ENCODE results near the gene GBX2. TPM values are rescaled to one million over a fixed set of nuclear protein-coding genes. Genes with fewer than 3 reads are reported as not detected.

GBX2 gene
- total RNA-seq, 4 donors from 2014 or later, result not detected

GRCh38 chr2:236180831-236181453, 12.8 kb upstream of the GBX2 start:
- no peak for TF ChIP-seq CTCF (IDR thresholded peaks at IDR 0.05; ENCODE audit: low read depth)

GRCh38 chr2:236180076-236180816, 12.1 kb upstream of the GBX2 start:
- no peak for TF ChIP-seq CTCF (IDR thresholded peaks at IDR 0.05; ENCODE audit: low read depth)

- no peak for TF ChIP-seq CTCF (IDR thresholded peaks at IDR 0.05; ENCODE audit: low read depth)
Observed at GRCh38 chr2:236179236-236180075, 11.3 kb upstream of the GBX2 start.

- TF ChIP-seq CTCF (IDR thresholded peaks at IDR 0.05; ENCODE audit: low read depth), result no peak
Observed at GRCh38 chr2:236178890-236179235, 10.7 kb upstream of the GBX2 start.

GRCh38 chr2:236177967-236178889, 10.0 kb upstream of the GBX2 start:
- no peak for TF ChIP-seq CTCF (IDR thresholded peaks at IDR 0.05; ENCODE audit: low read depth)

- TF ChIP-seq CTCF (IDR thresholded peaks at IDR 0.05; ENCODE audit: low read depth), result no peak
Observed at GRCh38 chr2:236177604-236177966, 9.4 kb upstream of the GBX2 start.
